D721Med (cell line): ENCODE data around the gene HIP1R.
A peak's percentile ranks its signal among the peaks of the same experiment; 100 is the strongest.

Experiments
- DNase-seq: peaks from one replicate; pipeline ENCODE4 v3.0.0; 2011; ENCODE audit warnings: low spot score; ENCODE audit not compliant: insufficient read length
- FAIRE-seq: peaks from 2 replicates; lab custom pipeline; 2011; peaks lifted over from hg19 to GRCh38; lab: Jason Lieb, UNC
- CTCF ChIP-seq: IDR thresholded peaks from 2 replicates; pipeline ENCODE4 v1.5.1; 2012; ENCODE audit warnings: mild to moderate bottlenecking, control low read depth; ENCODE audit not compliant: insufficient read depth; ENCODE audit errors: missing control alignments

HIP1R gene

GRCh38 chr12:122869207-122869973 lies 34.1 kb downstream of the HIP1R start:
- FAIRE-seq = no peak
- no peak for TF ChIP-seq CTCF
- DNase-seq = peak; percentile 18

GRCh38 chr12:122870163-122870842 lies 35.0 kb downstream of the HIP1R start:
- no peak for TF ChIP-seq CTCF
- no peak for DNase-seq
- no peak for FAIRE-seq

GRCh38 chr12:122870867-122871664 lies 35.8 kb downstream of the HIP1R start:
- DNase-seq (peak; percentile 6), FAIRE-seq (no peak)
- TF ChIP-seq CTCF = no peak

DNA sequence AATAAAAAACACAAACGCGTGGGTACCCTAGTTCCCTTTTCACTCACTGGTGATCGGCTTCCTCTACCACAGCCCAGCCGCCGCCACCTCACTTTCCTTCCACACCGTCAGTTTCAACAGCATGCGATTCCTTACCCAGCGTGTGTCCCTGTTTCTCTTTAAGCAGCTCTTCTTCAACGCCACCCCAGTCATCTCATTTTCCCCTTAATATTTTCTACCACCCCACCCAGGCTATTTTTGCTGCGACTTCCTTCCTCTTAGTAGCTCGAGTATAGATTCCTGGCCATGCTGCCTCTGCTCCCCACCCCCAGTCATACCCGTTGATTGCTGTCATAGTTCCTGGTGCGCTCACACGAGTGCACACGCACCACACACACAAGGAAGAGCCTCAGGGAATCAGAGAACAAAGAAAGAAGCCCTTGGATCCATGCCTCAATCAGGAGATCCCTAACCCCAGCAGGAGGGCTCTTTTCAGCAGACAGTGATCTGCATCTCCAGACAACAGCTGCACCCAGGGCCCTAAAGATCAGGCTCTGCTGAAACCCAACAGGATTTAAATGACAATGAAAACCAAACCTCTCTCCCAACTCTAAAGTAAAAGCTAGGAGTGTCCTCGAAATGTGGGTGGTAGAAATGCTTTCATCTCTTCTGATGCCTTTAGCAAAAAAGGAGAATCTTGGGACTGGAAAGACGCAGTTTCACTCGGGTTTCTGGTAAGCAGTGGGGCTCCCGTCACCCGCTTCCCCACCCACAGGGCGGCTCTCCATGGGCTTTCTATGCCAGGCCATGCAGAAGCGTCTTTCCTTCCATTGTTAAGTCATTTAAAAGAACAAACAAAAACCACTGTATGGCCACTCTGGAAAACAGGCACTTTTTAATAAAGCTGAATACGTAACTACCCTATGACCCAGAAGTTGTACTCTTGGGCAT lies 36.9 kb downstream of the HIP1R start:
- TF ChIP-seq CTCF = no peak
- DNase-seq (no peak), FAIRE-seq (no peak)

DNA sequence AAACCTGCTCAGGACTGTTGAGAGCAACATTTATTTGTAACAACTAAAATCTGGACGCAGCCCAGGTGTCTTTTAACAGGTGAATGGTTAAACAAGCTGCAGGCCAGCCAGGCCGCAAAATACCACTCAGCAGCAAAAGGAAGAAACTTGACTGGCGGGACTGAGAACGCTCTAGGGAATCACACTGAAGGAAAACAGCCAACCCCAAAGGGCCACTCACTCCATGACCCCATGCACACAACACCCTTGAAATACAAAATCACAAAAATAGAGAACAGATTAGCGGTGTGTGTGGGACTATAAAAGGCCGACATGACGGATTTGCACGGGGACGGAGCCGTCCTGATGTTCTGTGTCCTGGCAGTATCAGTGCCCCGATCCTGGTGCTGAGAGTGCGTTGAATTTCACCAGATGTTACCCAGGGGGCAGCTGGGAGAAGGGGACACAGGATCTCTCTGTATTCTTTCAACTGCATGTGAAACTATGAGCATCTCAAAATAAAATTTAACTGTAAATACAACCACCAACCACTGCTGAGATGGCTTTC lies 37.6 kb downstream of the HIP1R start:
- FAIRE-seq (no peak), DNase-seq (no peak)
- no peak for TF ChIP-seq CTCF

GRCh38 chr12:122873540-122873939 lies 38.3 kb downstream of the HIP1R start:
- FAIRE-seq (no peak), DNase-seq (no peak)
- TF ChIP-seq CTCF = no peak
